GM23338 (cell line): ENCODE results near the gene NRP2. TPM values are rescaled to one million over a fixed set of nuclear protein-coding genes. Genes with fewer than 3 reads are reported as not detected.

Experiments
- ATAC-seq: fragments of 200-7000 bp; cut with Tn5 transposase; 3 replicates; pipeline ENCODE4 v1.9.1; 2020
- DNase-seq: peaks from one replicate; pipeline ENCODE4 v3.0.0-alpha.2; 2015; ENCODE audit warnings: low spot score
- H2AFZ ChIP-seq: fragments of 200-600 bp; sonication (generic); 2 replicates; pipeline ENCODE4 v1.8.0; 2016; ENCODE audit warnings: antibody characterized with exemption, mild to moderate bottlenecking, moderate library complexity
- H3F3A ChIP-seq: fragments of 200-600 bp; sonication (generic); replicated peaks from 2 replicates; pipeline ENCODE4 v1.8.0; 2017; ENCODE audit warnings: antibody characterized with exemption, mixed run types, low read depth
- H3K27ac ChIP-seq: fragments of 200-600 bp; sonication (generic); 2 replicates; pipeline ENCODE4 v1.6.1; 2016; ENCODE audit warnings: low read depth
- H3K27me3 ChIP-seq: fragments of 200-600 bp; sonication (generic); 2 replicates; pipeline ENCODE4 v1.8.0; 2016; ENCODE audit warnings: mild to moderate bottlenecking, mixed run types, moderate library complexity; ENCODE audit not compliant: insufficient read depth
- H3K36me3 ChIP-seq: fragments of 200-600 bp; sonication (generic); 2 replicates; pipeline ENCODE4 v1.8.0; 2016; ENCODE audit warnings: mild to moderate bottlenecking; ENCODE audit not compliant: insufficient read depth
- H3K4me1 ChIP-seq: fragments of 200-600 bp; sonication (generic); 2 replicates; pipeline ENCODE4 v1.8.0; 2016; ENCODE audit warnings: mild to moderate bottlenecking, moderate library complexity; ENCODE audit not compliant: insufficient read depth
- H3K4me2 ChIP-seq: fragments of 200-600 bp; sonication (generic); 2 replicates; pipeline ENCODE4 v1.7.1; 2017; ENCODE audit warnings: mixed run types
- H3K4me3 ChIP-seq: fragments of 200-600 bp; sonication (generic); 2 replicates; pipeline ENCODE4 v1.6.1; 2016; ENCODE audit warnings: mixed run types
- H3K79me2 ChIP-seq: fragments of 200-600 bp; sonication (generic); replicated peaks from 2 replicates; pipeline ENCODE4 v1.8.0; 2017; ENCODE audit warnings: mild to moderate bottlenecking; ENCODE audit not compliant: insufficient read depth
- H3K9me2 ChIP-seq: fragments of 200-600 bp; sonication (generic); 2 replicates; pipeline ENCODE4 v1.8.0; 2017; ENCODE audit not compliant: insufficient read depth
- H4K20me1 ChIP-seq: fragments of 200-600 bp; sonication (generic); replicated peaks from 2 replicates; pipeline ENCODE4 v1.8.0; 2017; ENCODE audit warnings: mild to moderate bottlenecking; ENCODE audit not compliant: insufficient read depth
- H3K27ac Mint-ChIP-seq: 2 replicates; pipeline ENCODE4 v1.8.0; 2020; ENCODE audit warnings: inconsistent platforms, mild to moderate bottlenecking, moderate library complexity, mixed read lengths
- H3K27me3 Mint-ChIP-seq: 3 replicates; pipeline ENCODE4 v1.8.0; 2022; ENCODE audit warnings: low read depth, mild to moderate bottlenecking, moderate library complexity, mixed read lengths, inconsistent platforms; ENCODE audit not compliant: insufficient read depth, poor library complexity
- H3K36me3 Mint-ChIP-seq: 3 replicates; pipeline ENCODE4 v1.8.0; 2021; ENCODE audit warnings: low read depth, mild to moderate bottlenecking, inconsistent platforms, moderate library complexity, mixed read lengths
- H3K4me1 Mint-ChIP-seq: 3 replicates; pipeline ENCODE4 v1.8.0; 2020; ENCODE audit warnings: mild to moderate bottlenecking, inconsistent platforms, mixed read lengths
- H3K4me3 Mint-ChIP-seq: 3 replicates; pipeline ENCODE4 v1.8.0; 2021; ENCODE audit warnings: moderate library complexity, mild to moderate bottlenecking, inconsistent platforms, mixed read lengths
- H3K9me3 Mint-ChIP-seq: 3 replicates; pipeline ENCODE4 v1.8.0; 2020; ENCODE audit warnings: moderate library complexity, mild to moderate bottlenecking, inconsistent platforms, mixed read lengths
- CREB1 ChIP-seq: fragments of 250-450 bp; sonication (Bioruptor Pico); IDR thresholded peaks from 2 replicates; pipeline ENCODE4 v1.5.0; 2020; ENCODE audit warnings: low read depth, mild to moderate bottlenecking, moderate library complexity
- ETS1 ChIP-seq: IDR thresholded peaks from 2 replicates; pipeline ENCODE4 v1.6.1; 2016; ENCODE audit warnings: antibody characterized with exemption
- EZH2 ChIP-seq: fragments of 200-600 bp; sonication (generic); IDR thresholded peaks from one replicate; pipeline ENCODE4 v1.8.0; 2017; ENCODE audit warnings: antibody characterized with exemption, mild to moderate bottlenecking, low read depth; ENCODE audit not compliant: unreplicated experiment
- EZH2phosphoT487 ChIP-seq: fragments of 200-600 bp; sonication (generic); IDR thresholded peaks from one replicate; pipeline ENCODE4 v1.8.1; 2018; ENCODE audit warnings: antibody characterized with exemption; ENCODE audit not compliant: unreplicated experiment
- JUNB ChIP-seq: IDR thresholded peaks from one replicate; pipeline ENCODE4 v1.6.1; 2016; ENCODE audit warnings: antibody characterized with exemption; ENCODE audit not compliant: unreplicated experiment
- NANOG ChIP-seq: IDR thresholded peaks from 2 replicates; pipeline ENCODE4 v1.6.1; 2016; ENCODE audit warnings: antibody characterized with exemption, borderline replicate concordance
- POLR2AphosphoS5 ChIP-seq: IDR thresholded peaks from 2 replicates; pipeline ENCODE4 v1.6.1; 2016; ENCODE audit warnings: antibody characterized with exemption, low read depth
- REST ChIP-seq: IDR thresholded peaks from one replicate; pipeline ENCODE4 v1.6.1; 2018; ENCODE audit warnings: antibody characterized with exemption; ENCODE audit not compliant: unreplicated experiment
- STAT1 ChIP-seq: IDR thresholded peaks from one replicate; pipeline ENCODE4 v1.6.1; 2016; ENCODE audit warnings: antibody characterized with exemption; ENCODE audit not compliant: unreplicated experiment
- ZNF462 ChIP-seq: fragments of 250-450 bp; sonication (Bioruptor Pico); IDR thresholded peaks from 2 replicates; pipeline ENCODE4 v1.5.0; 2020; ENCODE audit warnings: mild to moderate bottlenecking, moderate library complexity
- polyA plus RNA-seq: library from polyadenylated mRNA; unstranded; fragments of >200 nt; fragmentation: Nextera tagmentation; extraction: Ambion mirVana; gene quantifications from 2 replicates; pipeline ENCODE4 v1.2.1, GENCODE V29; 2016
- total RNA-seq: library from RNA; depleted of rRNA; stranded (reverse); fragments of >200 nt; shearing (Covaris generic); gene quantifications from 2 replicates; pipeline ENCODE4 v1.2.3, GENCODE V29; 2014
- TF ChIP-seq, protein P1 (sequence below), 2 experiments: fragments of 200-600 bp in 1 of 2; sonication (generic) in 1 of 2; conservative IDR thresholded peaks; 2 replicates each; pipeline versions ENCODE4 v1.5.1 to v1.6.1; 2016 to 2017; ENCODE audit warnings: antibody characterized with exemption in 2 of 2, low read depth in 2 of 2, mild to moderate bottlenecking in 2 of 2, moderate library complexity in 1 of 2

NRP2 gene
- total and polyA plus RNA-seq, 2 experiments from 2014 or later: 18.4 to 22.0 TPM

DNA sequence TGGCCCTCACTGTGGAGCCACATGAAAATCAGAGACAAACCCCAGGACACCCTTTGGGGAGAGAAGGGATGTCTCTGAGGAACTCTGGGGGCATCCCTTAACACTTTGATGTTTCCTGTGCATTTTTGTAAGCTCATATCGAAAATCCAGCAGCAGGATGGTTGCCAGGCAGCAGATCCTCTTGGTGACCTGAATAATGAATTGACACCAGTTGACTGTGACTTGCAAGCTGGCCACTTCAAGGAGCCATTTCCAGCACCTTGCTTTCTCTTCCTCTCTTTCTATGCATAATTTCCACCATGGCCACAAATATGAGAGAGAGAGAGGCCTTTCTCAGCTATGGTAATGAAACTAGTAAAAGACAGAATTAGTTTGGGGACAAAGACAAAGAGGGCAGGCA is 91.7 kb downstream of the NRP2 start (continued):
- TF ChIP-seq, protein P1, sequence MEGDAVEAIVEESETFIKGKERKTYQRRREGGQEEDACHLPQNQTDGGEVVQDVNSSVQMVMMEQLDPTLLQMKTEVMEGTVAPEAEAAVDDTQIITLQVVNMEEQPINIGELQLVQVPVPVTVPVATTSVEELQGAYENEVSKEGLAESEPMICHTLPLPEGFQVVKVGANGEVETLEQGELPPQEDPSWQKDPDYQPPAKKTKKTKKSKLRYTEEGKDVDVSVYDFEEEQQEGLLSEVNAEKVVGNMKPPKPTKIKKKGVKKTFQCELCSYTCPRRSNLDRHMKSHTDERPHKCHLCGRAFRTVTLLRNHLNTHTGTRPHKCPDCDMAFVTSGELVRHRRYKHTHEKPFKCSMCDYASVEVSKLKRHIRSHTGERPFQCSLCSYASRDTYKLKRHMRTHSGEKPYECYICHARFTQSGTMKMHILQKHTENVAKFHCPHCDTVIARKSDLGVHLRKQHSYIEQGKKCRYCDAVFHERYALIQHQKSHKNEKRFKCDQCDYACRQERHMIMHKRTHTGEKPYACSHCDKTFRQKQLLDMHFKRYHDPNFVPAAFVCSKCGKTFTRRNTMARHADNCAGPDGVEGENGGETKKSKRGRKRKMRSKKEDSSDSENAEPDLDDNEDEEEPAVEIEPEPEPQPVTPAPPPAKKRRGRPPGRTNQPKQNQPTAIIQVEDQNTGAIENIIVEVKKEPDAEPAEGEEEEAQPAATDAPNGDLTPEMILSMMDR (conservative IDR thresholded peaks at IDR 0.05; ENCODE audit: low read depth in 2 of 2): no peak
- TF ChIP-seq CREB1 (CRISPR knock-in tag) (no peak), NANOG (no peak), EZH2phosphoT487 (no peak), EZH2 (no peak), ETS1 (no peak), JUNB (no peak)

DNA sequence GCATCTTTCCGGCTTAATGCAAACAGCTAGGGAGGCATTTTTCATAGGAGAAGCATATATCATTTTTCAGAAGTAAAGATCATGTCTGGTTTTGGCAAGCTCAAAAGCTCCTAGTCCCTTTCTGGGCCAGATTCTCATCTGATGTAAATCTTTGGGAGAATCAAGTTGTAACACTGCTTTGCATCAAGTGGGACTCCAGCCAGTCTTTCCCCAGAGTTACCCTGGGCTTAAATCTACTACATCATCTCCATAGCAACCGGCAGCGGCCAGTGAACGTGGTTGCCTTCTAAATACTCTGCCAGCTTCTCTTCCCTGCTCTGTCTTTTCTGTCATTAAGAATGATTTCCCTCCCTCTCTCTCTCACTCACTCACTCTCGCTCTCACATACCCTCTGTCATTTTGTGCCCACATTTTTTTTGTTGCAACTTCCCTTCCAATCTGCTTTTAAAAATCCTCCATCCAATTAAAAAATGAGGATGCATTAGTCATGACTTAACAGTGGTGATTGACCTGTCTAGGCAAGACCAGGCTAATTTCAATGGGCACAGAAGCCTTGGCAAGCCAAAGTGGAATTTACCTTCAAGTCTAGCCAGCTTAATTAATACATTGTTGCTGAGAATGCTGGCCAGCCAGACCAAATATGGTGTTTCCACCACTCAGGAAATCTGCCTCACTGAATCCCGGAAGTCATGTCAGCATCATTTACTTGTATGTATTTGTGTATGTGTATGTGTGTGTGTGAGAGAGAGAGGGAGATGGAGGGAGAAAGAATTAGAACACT is 93.0 kb downstream of the NRP2 start:
- Mint-ChIP-seq H3K36me3 (peaks cover 2% of the 10 kb centered on the region; the same call in 2 of the 3 replicates), H3K4me3 (no peak overlapping the region), H3K4me1 (peaks cover 3% of the 10 kb centered on the region), H3K9me3 (no peaks in the 10 kb centered on the region), H3K27me3 (peaks cover 10% of the 10 kb centered on the region), H3K27ac (no peak overlapping the region)
- Histone ChIP-seq H3K27ac (no peak overlapping the region), H3K9me2 (no peaks in the 10 kb centered on the region; the same call in 1 of the 2 replicates), H3K4me2 (no peak overlapping the region), H4K20me1 (no peaks in the 10 kb centered on the region), H3K4me3 (no peak overlapping the region), H3F3A (no peaks in the 10 kb centered on the region), H3K36me3 (no peaks in the 10 kb centered on the region), H2AFZ (no peak overlapping the region), H3K4me1 (no peaks in the 10 kb centered on the region; the same call in 1 of the 2 replicates), H3K27me3 (no peaks in the 10 kb centered on the region), H3K79me2 (no peaks in the 10 kb centered on the region)
- ATAC-seq (no peak), DNase-seq (peak; percentile 28)
- no peak for TF ChIP-seq JUNB
- no peak for TF ChIP-seq EZH2
- no peak for TF ChIP-seq EZH2phosphoT487
- no peak for TF ChIP-seq POLR2AphosphoS5
- TF ChIP-seq CREB1 (CRISPR knock-in tag): no peak
- TF ChIP-seq REST: no peak
- TF ChIP-seq STAT1: no peak
- TF ChIP-seq NANOG: no peak
- no peak for TF ChIP-seq ZNF462 (CRISPR knock-in tag)
